ENCODE results near the gene BCAS3. TPM values are rescaled to one million over a fixed set of nuclear protein-coding genes. Genes with fewer than 3 reads are reported as not detected.

Gene BCAS3
- total and polyA plus RNA-seq, 2 donors (not counting 1 experiment from before 2014, with no cell fraction given): 13.9 to 73.4 TPM

DNA sequence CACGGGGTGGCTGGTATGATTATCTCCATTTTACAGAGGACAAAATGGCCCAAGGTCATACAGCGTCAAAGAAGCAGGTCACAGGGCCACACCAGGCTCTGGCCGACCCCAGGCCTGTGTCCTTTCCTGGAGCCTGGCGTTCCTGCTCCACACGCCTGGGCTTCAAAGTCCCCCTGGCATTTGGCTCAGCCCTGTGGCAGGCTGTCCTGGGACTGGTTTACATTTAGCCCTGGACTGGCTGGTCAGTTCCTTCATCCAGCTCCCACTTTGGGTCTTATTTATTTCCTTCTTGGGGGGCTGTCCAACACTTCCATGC lies 737.2 kb downstream of the BCAS3 start:
- intact Hi-C loops (cut with micrococcal nuclease): loop anchor here (5.0 to 10.0 kb wide), 3 partner anchors 222 to 700 kb away; no protein-coding TSS in a partner anchor
- Histone ChIP-seq H2AFZ (ENCODE audit: insufficient read depth, low read depth, low read length, poor library complexity, severe bottlenecking) (no peak overlapping the region), H3K4me2 (replicated peaks; ENCODE audit: low read depth, low read length, poor library complexity, severe bottlenecking) (no peak overlapping the region), H3K27ac (ENCODE audit: low read length in 2 of 2) (no peak overlapping the region), H3K36me3 (replicated peaks in 1 of 2; ENCODE audit: control extremely low read depth in 1 of 2, control insufficient read depth in 1 of 2, extremely low read depth in 1 of 2, insufficient read depth in 2 of 2, low read length in 1 of 2) (no peaks in the 10 kb centered on the region), H3K4me3 (ENCODE audit: control extremely low read depth in 1 of 5, extremely low read depth in 1 of 5, insufficient read depth in 1 of 5, low read depth in 2 of 5, low read length in 4 of 5) (no peak overlapping the region), H3K9ac (ENCODE audit: low read length) (no peak overlapping the region), H3K9me3 (ENCODE audit: control extremely low read depth in 1 of 3, control insufficient read depth in 2 of 3, insufficient read depth in 1 of 3, low read length in 2 of 3) (peaks cover 0 to 28% (median 0%) of the 10 kb centered on the region in 3 donors), H3K79me2 (ENCODE audit: control insufficient read depth, insufficient read depth, low read length) (no peaks in the 10 kb centered on the region), H4K20me1 (ENCODE audit: control insufficient read depth, insufficient read depth, low read length, poor library complexity, severe bottlenecking) (peaks cover 8% of the 10 kb centered on the region), H3K27me3 (replicated peaks in 1 of 4; ENCODE audit: control extremely low read depth in 1 of 4, control insufficient read depth in 3 of 4, insufficient read depth in 4 of 4, low read length in 3 of 4) (peaks cover 0 to 61% (median 27%) of the 10 kb centered on the region in 4 experiments), H3K4me1 (ENCODE audit: control insufficient read depth in 2 of 2, insufficient read depth in 2 of 2, low read length in 2 of 2) (peaks cover 30 to 37% of the 10 kb centered on the region in 2 donors)
- no peak overlapping the region for H3K4me3 Mint-ChIP-seq
- ChIA-PET POLR2A (no interaction called here), CTCF (interaction anchor here (0.6 to 3.2 kb wide), 3 partner anchors 13 to 702 kb away, joined by 4 to 30 read pairs (median 6); no protein-coding TSS in a partner anchor)
- peaks cover 19% of the 10 kb centered on the region for H3K4me1 Mint-ChIP-seq
- H3K27me3 Mint-ChIP-seq: peaks cover 30% of the 10 kb centered on the region
- ATAC-seq (ENCODE audit: low read depth): no peak
- no peaks in the 10 kb centered on the region for H3K9me3 Mint-ChIP-seq (ENCODE audit: insufficient read depth)
- TF ChIP-seq CTCF (IDR thresholded peaks at IDR 0.05): no peak
- no peak for TF ChIP-seq EZH2 (IDR thresholded peaks at IDR 0.05; ENCODE audit: borderline replicate concordance, insufficient read depth, low read depth, low read length, poor library complexity, severe bottlenecking)
- no peak overlapping the region for H3K27ac Mint-ChIP-seq
- WGBS (ENCODE audit: insufficient coverage): 92% methylated on average over 5 of the region's 5 CpGs
- DNase-seq: no peak

GRCh38 chr17:61415374-61416210 lies 737.9 kb downstream of the BCAS3 start:
- ChIA-PET POLR2A (no interaction called here), CTCF (interaction anchor here (0.9 to 2.2 kb wide), 4 partner anchors 9 to 421 kb away, joined by 3 to 9 read pairs (median 4); no protein-coding TSS in a partner anchor)
- TF ChIP-seq EZH2 (IDR thresholded peaks at IDR 0.05; ENCODE audit: borderline replicate concordance, insufficient read depth, low read depth, low read length, poor library complexity, severe bottlenecking) (no peak), CTCF (IDR thresholded peaks at IDR 0.05) (no peak)
- Histone ChIP-seq H2AFZ (ENCODE audit: insufficient read depth, low read depth, low read length, poor library complexity, severe bottlenecking) (no peak overlapping the region), H3K4me3 (ENCODE audit: control extremely low read depth in 1 of 5, extremely low read depth in 1 of 5, insufficient read depth in 1 of 5, low read depth in 2 of 5, low read length in 4 of 5) (no peak overlapping the region), H3K4me1 (ENCODE audit: control insufficient read depth in 2 of 2, insufficient read depth in 2 of 2, low read length in 2 of 2) (peaks cover 23 to 30% of the 10 kb centered on the region in 2 donors), H4K20me1 (ENCODE audit: control insufficient read depth, insufficient read depth, low read length, poor library complexity, severe bottlenecking) (peaks cover 1% of the 10 kb centered on the region), H3K9me3 (ENCODE audit: control extremely low read depth in 1 of 3, control insufficient read depth in 2 of 3, insufficient read depth in 1 of 3, low read length in 2 of 3) (peaks cover 0 to 21% (median 0%) of the 10 kb centered on the region in 3 donors), H3K27me3 (replicated peaks in 1 of 4; ENCODE audit: control extremely low read depth in 1 of 4, control insufficient read depth in 3 of 4, insufficient read depth in 4 of 4, low read length in 3 of 4) (peaks cover 0 to 54% (median 21%) of the 10 kb centered on the region in 4 experiments), H3K9ac (ENCODE audit: low read length) (no peak overlapping the region), H3K4me2 (replicated peaks; ENCODE audit: low read depth, low read length, poor library complexity, severe bottlenecking) (no peak overlapping the region), H3K79me2 (ENCODE audit: control insufficient read depth, insufficient read depth, low read length) (no peaks in the 10 kb centered on the region), H3K27ac (ENCODE audit: low read length in 2 of 2) (no peak overlapping the region), H3K36me3 (replicated peaks in 1 of 2; ENCODE audit: control extremely low read depth in 1 of 2, control insufficient read depth in 1 of 2, extremely low read depth in 1 of 2, insufficient read depth in 2 of 2, low read length in 1 of 2) (no peaks in the 10 kb centered on the region)
- no peak overlapping the region for H3K27ac Mint-ChIP-seq
- H3K4me1 Mint-ChIP-seq: peaks cover 12% of the 10 kb centered on the region
- H3K27me3 Mint-ChIP-seq: peaks cover 30% of the 10 kb centered on the region
- DNase-seq: peak; percentile 9
- intact Hi-C loops (cut with micrococcal nuclease): loop anchor here (10.0 kb wide), 1 partner anchor 699 kb away; no protein-coding TSS in a partner anchor
- ATAC-seq (ENCODE audit: low read depth): no peak
- H3K9me3 Mint-ChIP-seq (ENCODE audit: insufficient read depth): no peaks in the 10 kb centered on the region
- H3K4me3 Mint-ChIP-seq: no peak overlapping the region
- 91% methylated on average over 4 of the region's 6 CpGs for WGBS (ENCODE audit: insufficient coverage)
